HCT116 (cell line): ENCODE data around the gene CCL1.

ENCODE experiments used
- CTCF ChIP-seq, 3 experiments: fragments of 200-600 bp in 1 of 3; sonication (generic) in 1 of 3; IDR thresholded peaks in 2 of 3; conservative IDR thresholded peaks in 1 of 3; 2 replicates each; pipeline ENCODE4 v1.5.1; 2012 to 2017; ENCODE audit warnings: low read depth in 2 of 3, low read length in 2 of 3, antibody characterized with exemption in 1 of 3, borderline replicate concordance in 1 of 3, control low read depth in 1 of 3, mild to moderate bottlenecking in 1 of 3, mixed read lengths in 1 of 3, mixed run types in 1 of 3, moderate library complexity in 1 of 3; ENCODE audit not compliant: insufficient read depth in 1 of 3
- EZH2 ChIP-seq: fragments of 200-600 bp; sonication (generic); IDR thresholded peaks from 2 replicates; pipeline ENCODE4 v1.6.1; 2017; ENCODE audit warnings: antibody characterized with exemption, mixed run types
- EZH2phosphoT487 ChIP-seq: fragments of 200-600 bp; IDR thresholded peaks from 2 replicates; pipeline ENCODE4 v1.6.1; 2018; ENCODE audit warnings: antibody characterized with exemption, borderline replicate concordance
- JUND ChIP-seq: IDR thresholded peaks from 2 replicates; pipeline ENCODE4 v1.6.1; 2012
- POLR2AphosphoS5 ChIP-seq: IDR thresholded peaks from 2 replicates; pipeline ENCODE4 v1.6.1; 2011; ENCODE audit warnings: mild to moderate bottlenecking, low read depth, low read length, moderate library complexity
- RAD21 ChIP-seq: IDR thresholded peaks from 2 replicates; pipeline ENCODE4 v1.6.1; 2012; ENCODE audit warnings: low read depth, mild to moderate bottlenecking
- SRF ChIP-seq: IDR thresholded peaks from 2 replicates; pipeline ENCODE4 v1.6.1; 2012; ENCODE audit warnings: low read depth
- ZFX ChIP-seq: fragments of 450-650 bp; IDR thresholded peaks from 2 replicates; pipeline ENCODE4 v1.6.1; 2017

- TF ChIP-seq EZH2 (no peak), POLR2AphosphoS5 (no peak), JUND (no peak), SRF (no peak), EZH2phosphoT487 (no peak), ZFX (no peak), RAD21 (no peak), CTCF (IDR thresholded peaks at IDR 0.05 in 2 of 3, conservative IDR thresholded peaks at IDR 0.05 in 1 of 3; ENCODE audit: borderline replicate concordance in 1 of 3, insufficient read depth in 1 of 3, low read depth in 2 of 3, low read length in 2 of 3) (no peak)
Measured at GRCh38 chr17:34386343-34386696, 23.3 kb upstream of the CCL1 start.
